Activated naive CD8-positive, alpha-beta T cell treated with anti-CD3 and anti-CD28 coated beads for 36 hours (primary cell): Measurements from ENCODE around the gene ADCY1. TPM values are rescaled to one million over a fixed set of nuclear protein-coding genes. Genes with fewer than 3 reads are reported as not detected.

ENCODE experiments used
- DNase-seq: peaks from one replicate; pipeline ENCODE4 v3.0.0; 2021
- H3K27ac Mint-ChIP-seq: one replicate; pipeline ENCODE4 v1.8.0; 2022; ENCODE audit warnings: mild to moderate bottlenecking, moderate library complexity, mixed read lengths
- H3K27me3 Mint-ChIP-seq: one replicate; pipeline ENCODE4 v1.8.0; 2022; ENCODE audit warnings: mild to moderate bottlenecking, mixed read lengths
- H3K36me3 Mint-ChIP-seq: one replicate; pipeline ENCODE4 v1.8.0; 2021; ENCODE audit warnings: mild to moderate bottlenecking, mixed read lengths
- H3K4me1 Mint-ChIP-seq: one replicate; pipeline ENCODE4 v1.8.0; 2021; ENCODE audit warnings: mixed read lengths
- H3K4me3 Mint-ChIP-seq: one replicate; pipeline ENCODE4 v1.8.0; 2022; ENCODE audit warnings: mild to moderate bottlenecking, moderate library complexity, mixed read lengths
- H3K9me3 Mint-ChIP-seq: one replicate; pipeline ENCODE4 v1.8.0; 2022; ENCODE audit warnings: mixed read lengths
- total RNA-seq, 2 experiments: library from RNA; stranded (reverse); gene quantifications; one replicate each; pipeline ENCODE4 v1.2.3, GENCODE V29; 2021

ADCY1 gene
- total RNA-seq, 2 experiments from 2014 or later = 0.06 TPM; not detected in 1

GRCh38 chr7:45657890-45658715 lies 83.9 kb downstream of the ADCY1 start:
- DNase-seq = no peak
- no peaks in the 10 kb centered on the region for H3K4me1 Mint-ChIP-seq
- H3K36me3 Mint-ChIP-seq = no peaks in the 10 kb centered on the region
- no peaks in the 10 kb centered on the region for H3K27me3 Mint-ChIP-seq
- H3K4me3 Mint-ChIP-seq = no peak overlapping the region
- H3K9me3 Mint-ChIP-seq = no peaks in the 10 kb centered on the region
- H3K27ac Mint-ChIP-seq = no peak overlapping the region

- Mint-ChIP-seq H3K4me1 (no peaks in the 10 kb centered on the region), H3K4me3 (no peak overlapping the region), H3K36me3 (no peaks in the 10 kb centered on the region), H3K27me3 (no peaks in the 10 kb centered on the region), H3K9me3 (no peaks in the 10 kb centered on the region), H3K27ac (no peak overlapping the region)
- DNase-seq = no peak
These were observed 84.7 kb downstream of the ADCY1 start for GRCh38 chr7:45658716-45659495.

GRCh38 chr7:45659496-45660139 lies 85.5 kb downstream of the ADCY1 start:
- DNase-seq = no peak
- Mint-ChIP-seq H3K9me3 (no peaks in the 10 kb centered on the region), H3K27me3 (no peaks in the 10 kb centered on the region), H3K4me3 (no peak overlapping the region), H3K27ac (no peak overlapping the region), H3K4me1 (no peaks in the 10 kb centered on the region), H3K36me3 (no peaks in the 10 kb centered on the region)

GRCh38 chr7:45660201-45660900 lies 86.2 kb downstream of the ADCY1 start:
- H3K36me3 Mint-ChIP-seq = no peaks in the 10 kb centered on the region
- no peaks in the 10 kb centered on the region for H3K4me1 Mint-ChIP-seq
- DNase-seq = no peak
- H3K9me3 Mint-ChIP-seq = no peaks in the 10 kb centered on the region
- no peak overlapping the region for H3K27ac Mint-ChIP-seq
- no peaks in the 10 kb centered on the region for H3K27me3 Mint-ChIP-seq
- H3K4me3 Mint-ChIP-seq = no peak overlapping the region

- Mint-ChIP-seq H3K27me3 (no peaks in the 10 kb centered on the region), H3K4me3 (no peak overlapping the region), H3K9me3 (no peaks in the 10 kb centered on the region), H3K36me3 (no peaks in the 10 kb centered on the region), H3K4me1 (no peaks in the 10 kb centered on the region), H3K27ac (no peak overlapping the region)
- DNase-seq = no peak
These were observed 86.7 kb downstream of the ADCY1 start for GRCh38 chr7:45660901-45661211.

- H3K9me3 Mint-ChIP-seq = no peaks in the 10 kb centered on the region
- no peaks in the 10 kb centered on the region for H3K4me1 Mint-ChIP-seq
- no peaks in the 10 kb centered on the region for H3K36me3 Mint-ChIP-seq
- H3K27me3 Mint-ChIP-seq = no peaks in the 10 kb centered on the region
- no peak overlapping the region for H3K4me3 Mint-ChIP-seq
- no peak for DNase-seq
- no peak overlapping the region for H3K27ac Mint-ChIP-seq
These were observed 87.3 kb downstream of the ADCY1 start for GRCh38 chr7:45661302-45661995.

- H3K4me3 Mint-ChIP-seq = no peak overlapping the region
- no peak for DNase-seq
- no peaks in the 10 kb centered on the region for H3K9me3 Mint-ChIP-seq
- H3K36me3 Mint-ChIP-seq = no peaks in the 10 kb centered on the region
- H3K4me1 Mint-ChIP-seq = no peaks in the 10 kb centered on the region
- H3K27me3 Mint-ChIP-seq = no peaks in the 10 kb centered on the region
- H3K27ac Mint-ChIP-seq = no peak overlapping the region
These were observed 87.8 kb downstream of the ADCY1 start for GRCh38 chr7:45662018-45662417.

GRCh38 chr7:45662540-45663166 lies 88.5 kb downstream of the ADCY1 start:
- no peak overlapping the region for H3K4me3 Mint-ChIP-seq
- H3K9me3 Mint-ChIP-seq = no peaks in the 10 kb centered on the region

GRCh38 chr7:45663167-45663921 lies 89.2 kb downstream of the ADCY1 start:
- Mint-ChIP-seq H3K27ac (no peak overlapping the region), H3K4me1 (no peaks in the 10 kb centered on the region), H3K9me3 (no peaks in the 10 kb centered on the region), H3K36me3 (no peaks in the 10 kb centered on the region), H3K4me3 (no peak overlapping the region), H3K27me3 (no peaks in the 10 kb centered on the region)
- DNase-seq = peak; percentile 15

More at GRCh38 chr7:45662540-45663166, 88.5 kb downstream of the ADCY1 start:
- Mint-ChIP-seq H3K27me3 (no peaks in the 10 kb centered on the region), H3K4me1 (no peaks in the 10 kb centered on the region), H3K36me3 (no peaks in the 10 kb centered on the region), H3K27ac (no peak overlapping the region)
- DNase-seq = no peak

GRCh38 chr7:45663965-45664633 lies 89.9 kb downstream of the ADCY1 start:
- DNase-seq = no peak
- H3K4me1 Mint-ChIP-seq = no peaks in the 10 kb centered on the region
- no peaks in the 10 kb centered on the region for H3K27me3 Mint-ChIP-seq
- H3K4me3 Mint-ChIP-seq = no peak overlapping the region
- peaks cover 4% of the 10 kb centered on the region for H3K9me3 Mint-ChIP-seq
- no peak overlapping the region for H3K27ac Mint-ChIP-seq
- H3K36me3 Mint-ChIP-seq = no peaks in the 10 kb centered on the region

- DNase-seq = no peak
- no peaks in the 10 kb centered on the region for H3K4me1 Mint-ChIP-seq
- H3K4me3 Mint-ChIP-seq = no peak overlapping the region
- H3K36me3 Mint-ChIP-seq = no peaks in the 10 kb centered on the region
- no peak overlapping the region for H3K27ac Mint-ChIP-seq
- H3K9me3 Mint-ChIP-seq = peaks cover 4% of the 10 kb centered on the region
- no peaks in the 10 kb centered on the region for H3K27me3 Mint-ChIP-seq
These were observed 91.0 kb downstream of the ADCY1 start for GRCh38 chr7:45665172-45665571.

GRCh38 chr7:45670227-45670626 lies 96.1 kb downstream of the ADCY1 start:
- Mint-ChIP-seq H3K27ac (no peak overlapping the region), H3K27me3 (peaks cover 11% of the 10 kb centered on the region), H3K36me3 (no peaks in the 10 kb centered on the region), H3K4me3 (no peak overlapping the region), H3K4me1 (no peaks in the 10 kb centered on the region), H3K9me3 (peaks cover 4% of the 10 kb centered on the region)
- no peak for DNase-seq

- Mint-ChIP-seq H3K4me3 (no peak overlapping the region), H3K27ac (no peak overlapping the region), H3K9me3 (peaks cover 4% of the 10 kb centered on the region), H3K4me1 (no peaks in the 10 kb centered on the region), H3K27me3 (peaks cover 12% of the 10 kb centered on the region), H3K36me3 (no peaks in the 10 kb centered on the region)
- no peak for DNase-seq
These were observed 96.5 kb downstream of the ADCY1 start for GRCh38 chr7:45670717-45671116.
